Breast epithelium (tissue), 3 donors: Measurements from ENCODE around the gene TMOD4.

Source experiments
- CTCF ChIP-seq, 3 donors: fragments of 450-650 bp; IDR thresholded peaks; one replicate each; pipeline ENCODE4 v1.5.1; 2016 to 2017; ENCODE audit warnings: antibody characterized with exemption in 3 of 3, mild to moderate bottlenecking in 3 of 3, moderate library complexity in 3 of 3
- POLR2A ChIP-seq: fragments of 450-650 bp; IDR thresholded peaks from one replicate; pipeline ENCODE4 v1.6.1; 2016; ENCODE audit warnings: antibody characterized with exemption, mild to moderate bottlenecking, moderate library complexity
- POLR2AphosphoS5 ChIP-seq, 3 donors: sonication (generic); formaldehyde crosslinking; IDR thresholded peaks; one replicate each; pipeline ENCODE4 v1.6.1; 2017; ENCODE audit warnings: antibody characterized with exemption in 3 of 3

- TF ChIP-seq CTCF (IDR thresholded peaks at IDR 0.05) (no peak), POLR2AphosphoS5 (IDR thresholded peaks at IDR 0.05) (no peak), POLR2A (no peak)
Observed at GRCh38 chr1:151192047-151192446, 16.3 kb upstream of the TMOD4 start.
